K562 (cell line): ENCODE measurements around the gene SPATA16. TPM values are rescaled to one million over a fixed set of nuclear protein-coding genes. Genes with fewer than 3 reads are reported as not detected.

ENCODE experiments used
- ATF7 ChIP-seq: fragments of 450-650 bp; IDR thresholded peaks from 2 replicates; pipeline ENCODE4 v1.7.1; 2014; ENCODE audit warnings: mild to moderate bottlenecking, moderate library complexity
- CTBP1 ChIP-seq: fragments of 450-650 bp; IDR thresholded peaks from 2 replicates; pipeline ENCODE4 v1.6.1; 2016; ENCODE audit warnings: borderline replicate concordance
- ESRRB ChIP-seq: fragments of 250-450 bp; sonication (Bioruptor Pico); IDR thresholded peaks from 2 replicates; pipeline ENCODE4 v1.5.0; 2020; ENCODE audit warnings: mild to moderate bottlenecking, moderate library complexity, borderline replicate concordance
- FOXM1 ChIP-seq, 2 experiments: fragments of 450-650 bp in 1 of 2; sonication (generic) in 1 of 2; formaldehyde crosslinking in 1 of 2; IDR thresholded peaks; 2 replicates each; pipeline versions ENCODE4 v1.6.1 to v1.9.0; 2017 to 2022; ENCODE audit warnings: low read depth in 2 of 2, mild to moderate bottlenecking in 2 of 2, missing genetic modification reagents in 1 of 2, moderate library complexity in 1 of 2
- FOXP4 ChIP-seq: sonication (generic); formaldehyde crosslinking; IDR thresholded peaks from 2 replicates; pipeline ENCODE4 v1.8.0; 2022; ENCODE audit warnings: mild to moderate bottlenecking, missing genetic modification reagents, borderline replicate concordance
- HMG20B ChIP-seq: fragments of 250-450 bp; sonication (Bioruptor Pico); IDR thresholded peaks from 2 replicates; pipeline ENCODE4 v1.5.0; 2021; ENCODE audit warnings: mild to moderate bottlenecking
- HNRNPK ChIP-seq: fragments of 200-400 bp; formaldehyde crosslinking; IDR thresholded peaks from one replicate; pipeline ENCODE4 v1.6.1; 2018; ENCODE audit warnings: mild to moderate bottlenecking, low read depth, low read length; ENCODE audit not compliant: poor library complexity, severe bottlenecking
- JUN ChIP-seq, 2 experiments: sonication (generic) in 1 of 2; formaldehyde crosslinking in 1 of 2; IDR thresholded peaks; 2 replicates each; pipeline versions ENCODE4 v1.6.1 to v1.8.0; 2012 to 2022; ENCODE audit warnings: borderline replicate concordance in 2 of 2, mild to moderate bottlenecking in 2 of 2, improper control_type of control experiment in 1 of 2, low read depth in 1 of 2, low read length in 1 of 2, missing genetic modification reagents in 1 of 2
- RCOR1 ChIP-seq, 2 experiments: IDR thresholded peaks; 2 replicates each; pipeline ENCODE4 v1.6.1; 2012; ENCODE audit warnings: low read depth in 2 of 2, low read length in 2 of 2, borderline replicate concordance in 1 of 2, improper control_type of control experiment in 1 of 2
- REST ChIP-seq, 2 experiments: fragments of 450-650 bp; formaldehyde crosslinking in 1 of 2; IDR thresholded peaks; 2 replicates each; pipeline versions ENCODE4 v1.4.0 to v1.6.1; 2014 to 2020; ENCODE audit warnings: mild to moderate bottlenecking in 2 of 2, borderline replicate concordance in 1 of 2, low read depth in 1 of 2
- TAF9B ChIP-seq: fragments of 450-650 bp; IDR thresholded peaks from 2 replicates; pipeline ENCODE4 v1.6.1; 2018; ENCODE audit warnings: mild to moderate bottlenecking; ENCODE audit not compliant: partially characterized antibody
- ZFP30 ChIP-seq: fragments of 250-450 bp; sonication (Bioruptor Pico); IDR thresholded peaks from 2 replicates; pipeline ENCODE4 v1.8.0; 2022; ENCODE audit warnings: moderate library complexity, mild to moderate bottlenecking, inconsistent platforms, borderline replicate concordance
- ZKSCAN8 ChIP-seq: fragments of 200-800 bp; sonication (Bioruptor generic); IDR thresholded peaks from 2 replicates; pipeline ENCODE4 v1.6.1; 2016; ENCODE audit warnings: missing genetic modification characterization, missing compliant biosample characterization
- polyA plus RNA-seq, 8 experiments: library from polyadenylated mRNA; depleted of rRNA in 4 of 8; stranded (reverse) in 5 of 8; unstranded in 3 of 8; fragments of >200 nt; fragmentation: Nextera tagmentation in 2 of 8; fragmentation: Illumina TruSeq in 1 of 8; extraction: Ambion mirVana in 2 of 8; extraction: Trizol in 1 of 8; gene quantifications; 2 replicates each; pipeline versions ENCODE4 v1.2.1 to v1.2.3, GENCODE V29; 2011 to 2014; ENCODE audit warnings: inconsistent platforms in 1 of 8, missing spikeins in 1 of 8
- total RNA-seq, 7 experiments: library from RNA; depleted of rRNA in 6 of 7; stranded (reverse); fragments of >200 nt in 6 of 7; fragmentation: Illumina TruSeq in 2 of 7; extraction: Trizol in 2 of 7; gene quantifications; 2 replicates each; pipeline versions ENCODE4 v1.2.1 to v1.2.3, GENCODE V29; 2011 to 2021; ENCODE audit warnings: low replicate concordance in 1 of 7
- TF ChIP-seq, protein P1 (sequence below), 2 experiments: IDR thresholded peaks; 2 replicates each; pipeline ENCODE4 v1.6.1; 2011; ENCODE audit warnings: borderline replicate concordance in 1 of 2, control low read depth in 1 of 2, low read depth in 1 of 2, low read length in 1 of 2, mild to moderate bottlenecking in 1 of 2, mixed read lengths in 1 of 2, moderate library complexity in 1 of 2; ENCODE audit not compliant: insufficient read depth in 1 of 2, insufficient read length in 1 of 2, poor library complexity in 1 of 2, severe bottlenecking in 1 of 2; ENCODE audit errors: extremely low read depth in 1 of 2

The SPATA16 gene
- total and polyA plus RNA-seq, 9 of the 15 experiments (the other 6 are each of a cell fraction or from before 2014, with no cell fraction given), result not detected

GRCh38 chr3:172991424-172991996 is 149.5 kb downstream of the SPATA16 start (continued):
- TF ChIP-seq TAF9B (no peak), HMG20B (no peak), ZKSCAN8 (CRISPR knock-in tag) (no peak), ZFP30 (CRISPR knock-in tag) (no peak), ESRRB (CRISPR knock-in tag) (no peak), FOXP4 (CRISPR knock-in tag) (no peak), JUN (IDR thresholded peaks at IDR 0.05; ENCODE audit: borderline replicate concordance, low read depth, low read length) (0 out of 2 replicates have a peak, but pooled peaks have one; percentile 6), JUN (CRISPR knock-in tag; IDR thresholded peaks at IDR 0.05; ENCODE audit: borderline replicate concordance) (no peak), CTBP1 (no peak), RCOR1 (IDR thresholded peaks at IDR 0.05; ENCODE audit: borderline replicate concordance in 1 of 2, low read depth in 2 of 2, low read length in 2 of 2) (peak in 1 of 2 experiments; percentile 20; a peak in 1 of 4 replicates), FOXM1 (IDR thresholded peaks at IDR 0.05; ENCODE audit: low read depth) (peak; percentile 41; the same call in 1 of the 2 replicates), FOXM1 (CRISPR knock-in tag; IDR thresholded peaks at IDR 0.05; ENCODE audit: low read depth) (no peak), HNRNPK (no peak), REST (IDR thresholded peaks at IDR 0.05; ENCODE audit: borderline replicate concordance) (no peak; the same call in 1 of the 2 replicates), REST (CRISPR knock-in tag; IDR thresholded peaks at IDR 0.05; ENCODE audit: low read depth) (no peak), ATF7 (peak; percentile 77)
- TF ChIP-seq, protein P1, sequence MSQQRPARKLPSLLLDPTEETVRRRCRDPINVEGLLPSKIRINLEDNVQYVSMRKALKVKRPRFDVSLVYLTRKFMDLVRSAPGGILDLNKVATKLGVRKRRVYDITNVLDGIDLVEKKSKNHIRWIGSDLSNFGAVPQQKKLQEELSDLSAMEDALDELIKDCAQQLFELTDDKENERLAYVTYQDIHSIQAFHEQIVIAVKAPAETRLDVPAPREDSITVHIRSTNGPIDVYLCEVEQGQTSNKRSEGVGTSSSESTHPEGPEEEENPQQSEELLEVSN (IDR thresholded peaks at IDR 0.05; ENCODE audit: borderline replicate concordance in 1 of 2, extremely low read depth in 1 of 2, insufficient read depth in 1 of 2, insufficient read length in 1 of 2, low read depth in 1 of 2, low read length in 1 of 2, poor library complexity in 1 of 2, severe bottlenecking in 1 of 2), result no peak
